PC-3 (cell line): Measurements from ENCODE around the gene HAPLN3. TPM values are rescaled to one million over a fixed set of nuclear protein-coding genes. Genes with fewer than 3 reads are reported as not detected.

Experiments used
- ATAC-seq: fragments of 200-7000 bp; cut with Tn5 transposase; 2 replicates; pipeline ENCODE4 v1.9.1; 2020; ENCODE audit warnings: mild to moderate bottlenecking, moderate library complexity
- BruUV-seq: library from RNA; stranded (reverse); fragments of 400-500 nt; replicated peaks from 2 replicates; lab custom pipeline; 2021; lab: Mats Ljungman, UMichigan
- CTCF ChIA-PET: fragments of 300-600 bp; sonication (Branson Sonifier 250); formaldehyde crosslinking; loops from one replicate; lab custom pipeline; 2022; ENCODE audit warnings: antibody characterized with exemption; lab: Charles Lee
- POLR2A ChIA-PET: fragments of 300-600 bp; sonication (Branson Sonifier 250); formaldehyde crosslinking; loops from one replicate; lab custom pipeline; 2022; ENCODE audit warnings: antibody characterized with exemption; ENCODE audit not compliant: unreplicated experiment; lab: Charles Lee
- DNase-seq: peaks from one replicate; pipeline ENCODE4 v3.0.0-alpha.2; 2015
- H2AFZ ChIP-seq: fragments of 300-600 bp; sonication (generic); 2 replicates; pipeline ENCODE4 v1.6.0; 2016; ENCODE audit warnings: antibody characterized with exemption, low read length
- H3F3A ChIP-seq: fragments of 300-600 bp; sonication (generic); one replicate; pipeline ENCODE4 v1.6.0; 2017; ENCODE audit warnings: antibody characterized with exemption, low read length, control low read depth, mild to moderate bottlenecking; ENCODE audit not compliant: unreplicated experiment
- H3K27ac ChIP-seq: fragments of 300-600 bp; sonication (generic); 2 replicates; pipeline ENCODE4 v1.5.1; 2016; ENCODE audit warnings: mild to moderate bottlenecking, low read length
- H3K27me3 ChIP-seq: fragments of 300-600 bp; sonication (generic); 2 replicates; pipeline ENCODE4 v1.6.1; 2016; ENCODE audit warnings: low read length, mixed read lengths
- H3K36me3 ChIP-seq: fragments of 300-600 bp; sonication (generic); 2 replicates; pipeline ENCODE4 v1.6.1; 2016; ENCODE audit warnings: low read depth, mixed run types, low read length, mixed read lengths
- H3K4me1 ChIP-seq: fragments of 300-600 bp; sonication (generic); 2 replicates; pipeline ENCODE4 v1.5.1; 2016; ENCODE audit warnings: low read length; ENCODE audit not compliant: insufficient read depth
- H3K4me2 ChIP-seq: fragments of 300-600 bp; sonication (generic); 2 replicates; pipeline ENCODE4 v1.6.0; 2016; ENCODE audit warnings: low read length
- H3K4me3 ChIP-seq: fragments of 300-600 bp; sonication (generic); 2 replicates; pipeline ENCODE4 v1.5.1; 2016; ENCODE audit warnings: mild to moderate bottlenecking, low read length, mixed read lengths
- H3K79me2 ChIP-seq: fragments of 300-600 bp; sonication (generic); 2 replicates; pipeline ENCODE4 v1.6.1; 2017; ENCODE audit warnings: low read length, mixed read lengths
- H3K9ac ChIP-seq: fragments of 300-600 bp; sonication (generic); 2 replicates; pipeline ENCODE4 v1.6.0; 2016; ENCODE audit warnings: mild to moderate bottlenecking, low read length
- H3K9me2 ChIP-seq: fragments of 300-600 bp; sonication (generic); replicated peaks from 2 replicates; pipeline ENCODE4 v1.6.1; 2016; ENCODE audit warnings: mixed run types, low read length, mixed read lengths
- H3K9me3 ChIP-seq: fragments of 300-600 bp; sonication (generic); 2 replicates; pipeline ENCODE4 v1.6.1; 2016; ENCODE audit warnings: low read length, mixed read lengths
- H4K20me1 ChIP-seq: fragments of 300-600 bp; sonication (generic); 2 replicates; pipeline ENCODE4 v1.6.1; 2016; ENCODE audit warnings: low read length, mixed read lengths
- EZH2 ChIP-seq: fragments of 300-600 bp; sonication (generic); IDR thresholded peaks from one replicate; pipeline ENCODE4 v1.6.1; 2017; ENCODE audit warnings: antibody characterized with exemption, mild to moderate bottlenecking, low read length; ENCODE audit not compliant: unreplicated experiment
- EZH2phosphoT487 ChIP-seq: fragments of 300-600 bp; sonication (generic); IDR thresholded peaks from 2 replicates; pipeline ENCODE4 v1.6.1; 2018; ENCODE audit warnings: mild to moderate bottlenecking, antibody characterized with exemption, low read length, borderline replicate concordance
- intact Hi-C: fragments of 100-400 bp; cut with micrococcal nuclease; formaldehyde crosslinking; loops from 2 replicates; pipeline ENCODE4 v1.9.0; 2023
- total RNA-seq: library from RNA; depleted of rRNA; stranded (reverse); fragments of >200 nt; gene quantifications from 2 replicates; pipeline ENCODE4 v1.2.3, GENCODE V29; 2014
- TF ChIP-seq, protein P1 (sequence below): fragments of 300-600 bp; sonication (generic); conservative IDR thresholded peaks from 2 replicates; pipeline ENCODE4 v1.5.1; 2017; ENCODE audit warnings: antibody characterized with exemption, low read depth, mild to moderate bottlenecking, low read length

Gene HAPLN3
- total RNA-seq, 1 experiment from 2014 or later = 1.1 TPM

- Histone ChIP-seq H3K36me3 (no peaks in the 10 kb centered on the region), H3K4me2 (peak overlapping the region; percentile 47), H3K27ac (no peak overlapping the region), H3K9me2 (no peaks in the 10 kb centered on the region), H3K4me3 (no peak overlapping the region), H3K27me3 (no peaks in the 10 kb centered on the region), H3K9ac (no peak overlapping the region), H2AFZ (no peak overlapping the region), H3F3A (no peaks in the 10 kb centered on the region), H3K79me2 (no peaks in the 10 kb centered on the region), H3K4me1 (peaks cover 38% of the 10 kb centered on the region), H3K9me3 (no peaks in the 10 kb centered on the region), H4K20me1 (no peaks in the 10 kb centered on the region)
- ATAC-seq (peak; percentile 86), DNase-seq (peak; percentile 92)
- intact Hi-C loops = loop anchor here (2.0 kb wide), 1 partner anchor 62 kb away; no protein-coding TSS in a partner anchor
- CTCF ChIA-PET = interaction anchor here (1.0 kb wide), 1 partner anchor 14 kb away, joined by 3 read pairs; no protein-coding TSS in a partner anchor
- TF ChIP-seq EZH2 (no peak), EZH2phosphoT487 (no peak)
- TF ChIP-seq, protein P1, sequence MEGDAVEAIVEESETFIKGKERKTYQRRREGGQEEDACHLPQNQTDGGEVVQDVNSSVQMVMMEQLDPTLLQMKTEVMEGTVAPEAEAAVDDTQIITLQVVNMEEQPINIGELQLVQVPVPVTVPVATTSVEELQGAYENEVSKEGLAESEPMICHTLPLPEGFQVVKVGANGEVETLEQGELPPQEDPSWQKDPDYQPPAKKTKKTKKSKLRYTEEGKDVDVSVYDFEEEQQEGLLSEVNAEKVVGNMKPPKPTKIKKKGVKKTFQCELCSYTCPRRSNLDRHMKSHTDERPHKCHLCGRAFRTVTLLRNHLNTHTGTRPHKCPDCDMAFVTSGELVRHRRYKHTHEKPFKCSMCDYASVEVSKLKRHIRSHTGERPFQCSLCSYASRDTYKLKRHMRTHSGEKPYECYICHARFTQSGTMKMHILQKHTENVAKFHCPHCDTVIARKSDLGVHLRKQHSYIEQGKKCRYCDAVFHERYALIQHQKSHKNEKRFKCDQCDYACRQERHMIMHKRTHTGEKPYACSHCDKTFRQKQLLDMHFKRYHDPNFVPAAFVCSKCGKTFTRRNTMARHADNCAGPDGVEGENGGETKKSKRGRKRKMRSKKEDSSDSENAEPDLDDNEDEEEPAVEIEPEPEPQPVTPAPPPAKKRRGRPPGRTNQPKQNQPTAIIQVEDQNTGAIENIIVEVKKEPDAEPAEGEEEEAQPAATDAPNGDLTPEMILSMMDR = no peak
- POLR2A ChIA-PET = no interaction called here
- BruUV-seq = no TSS peak
Measured at GRCh38 chr15:88918738-88919137, 23.4 kb upstream of the HAPLN3 start.

- H4K20me1 ChIP-seq = no peaks in the 10 kb centered on the region
- no peaks in the 10 kb centered on the region for H3K9me3 ChIP-seq
- no peaks in the 10 kb centered on the region for H3K36me3 ChIP-seq
- TF ChIP-seq EZH2 (no peak), EZH2phosphoT487 (no peak)
- TF ChIP-seq, protein P1 = no peak
- ATAC-seq = no peak
- no peaks in the 10 kb centered on the region for H3K79me2 ChIP-seq
- no peaks in the 10 kb centered on the region for H3K9me2 ChIP-seq
- H3F3A ChIP-seq = no peaks in the 10 kb centered on the region
- H3K4me2 ChIP-seq = no peak overlapping the region
- H3K27ac ChIP-seq = no peak overlapping the region
- no peak overlapping the region for H3K4me3 ChIP-seq
- H2AFZ ChIP-seq = no peak overlapping the region
- CTCF ChIA-PET = no interaction called here
- intact Hi-C loops = loop anchor here (2.0 kb wide), 1 partner anchor 63 kb away; no protein-coding TSS in a partner anchor
- no TSS peak for BruUV-seq
- H3K27me3 ChIP-seq = no peaks in the 10 kb centered on the region
- peaks cover 39% of the 10 kb centered on the region for H3K4me1 ChIP-seq
- peak; percentile 20 for DNase-seq
- POLR2A ChIA-PET = no interaction called here
- no peak overlapping the region for H3K9ac ChIP-seq
Measured at GRCh38 chr15:88917760-88918159, 22.4 kb upstream of the HAPLN3 start.

- BruUV-seq = no TSS peak
- Histone ChIP-seq H3K79me2 (no peaks in the 10 kb centered on the region), H3K36me3 (no peaks in the 10 kb centered on the region), H3K27me3 (no peaks in the 10 kb centered on the region), H3K4me1 (peaks cover 45% of the 10 kb centered on the region), H3K27ac (no peak overlapping the region), H2AFZ (no peak overlapping the region), H4K20me1 (no peaks in the 10 kb centered on the region), H3K9me3 (no peaks in the 10 kb centered on the region), H3K9ac (no peak overlapping the region), H3K4me2 (no peak overlapping the region), H3K9me2 (no peaks in the 10 kb centered on the region), H3F3A (no peaks in the 10 kb centered on the region), H3K4me3 (no peak overlapping the region)
- TF ChIP-seq EZH2phosphoT487 (no peak), EZH2 (no peak)
- TF ChIP-seq, protein P1 = no peak
- intact Hi-C loops = no loop called here
- ATAC-seq = no peak
- ChIA-PET POLR2A (no interaction called here), CTCF (no interaction called here)
- no peak for DNase-seq
Measured at GRCh38 chr15:88915354-88915753, 20.0 kb upstream of the HAPLN3 start.
